ENCODE results near the gene PIAS4.
"Not testable (repeated sequence)": the region's sequence is repeated elsewhere in the genome, so short reads cannot be mapped to it uniquely, and the experiment has no call there.

PIAS4 gene

DNA sequence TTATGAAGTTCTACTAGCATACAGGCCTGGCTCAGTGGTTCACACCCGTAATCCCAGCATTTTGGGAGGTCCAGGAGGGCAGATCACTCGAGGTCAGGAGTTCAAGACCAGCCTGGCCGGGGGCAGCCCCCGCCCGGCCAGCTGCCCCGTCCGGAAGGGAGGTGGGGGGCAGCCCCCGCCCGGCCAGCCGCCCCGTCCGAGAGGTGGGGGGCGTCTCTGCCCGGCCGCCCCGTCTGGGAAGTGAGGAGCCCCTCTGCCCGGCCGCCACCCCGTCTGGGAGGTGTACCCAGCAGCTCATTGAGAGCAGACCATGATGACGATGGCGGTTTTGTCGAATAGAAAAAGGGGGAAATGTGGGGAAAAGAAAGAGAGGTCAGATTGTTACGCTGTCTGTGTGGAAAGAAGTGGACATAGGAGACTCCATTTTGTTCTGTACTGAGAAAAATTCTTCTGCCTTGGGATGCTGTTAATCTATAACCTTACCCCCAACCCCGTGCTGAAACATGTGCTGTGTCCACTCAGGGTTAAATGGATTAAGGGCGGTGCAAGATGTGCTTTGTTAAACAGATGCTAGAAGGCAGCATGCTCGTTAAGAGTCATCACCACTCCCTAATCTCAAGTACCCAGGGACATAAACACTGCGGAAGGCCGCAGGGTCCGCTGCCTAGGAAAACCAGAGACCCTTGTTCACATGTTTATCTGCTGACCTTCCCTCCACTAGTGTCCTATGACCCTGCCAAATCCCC, 8.7 kb upstream of the PIAS4 start:
- DNase-seq, result not testable (repeated sequence)

- DNase-seq, result not testable (repeated sequence)
These were observed 6.7 kb upstream of the PIAS4 start for GRCh38 chr19:4000798-4001197.

- not testable (repeated sequence) for DNase-seq
These were observed 2.1 kb upstream of the PIAS4 start for GRCh38 chr19:4005436-4005835.

- DNase-seq, result peak in 1 of 5 experiments; percentile 19
These were observed 452 bp downstream of the PIAS4 start for GRCh38 chr19:4007836-4008539.

DNA sequence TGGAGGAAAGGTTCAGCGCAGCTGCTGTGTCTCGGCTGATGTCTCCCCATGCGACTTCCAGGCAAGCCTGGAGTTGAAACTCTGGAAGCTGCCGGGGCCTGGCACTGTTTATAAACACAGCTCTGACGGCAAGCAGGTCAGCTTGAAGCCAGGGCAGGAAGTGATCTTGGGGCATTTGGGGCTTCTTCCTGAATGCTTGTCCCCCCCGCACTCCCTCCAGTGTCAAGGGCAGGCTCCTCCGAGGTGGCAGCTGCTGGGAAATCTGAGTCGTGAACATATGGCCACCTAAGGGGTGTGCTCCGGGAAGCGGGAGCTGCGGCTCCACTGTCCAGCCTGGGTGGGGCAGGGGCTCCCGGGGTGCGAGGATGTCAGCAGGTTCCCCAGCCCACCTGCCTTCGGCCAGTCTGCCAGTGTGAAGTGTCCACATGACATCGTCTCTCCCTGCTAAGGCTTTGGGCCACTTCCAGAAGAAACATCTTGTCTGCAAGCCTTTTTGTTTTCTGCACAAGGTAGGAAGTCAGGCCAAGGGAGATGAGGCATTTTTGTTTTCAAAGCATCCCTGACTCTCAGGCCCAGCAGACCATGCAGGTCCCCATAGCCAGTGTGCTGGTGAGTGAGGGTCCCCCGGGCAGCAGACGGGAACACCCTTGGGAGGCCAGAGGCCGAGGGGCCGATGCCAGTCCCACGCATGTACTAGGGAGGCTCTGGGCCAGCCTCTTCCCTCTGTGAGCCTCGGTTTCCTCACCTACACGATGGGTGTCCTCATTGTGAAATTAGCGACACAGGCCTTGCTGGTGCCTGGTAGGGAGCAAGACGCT, 2.7 kb downstream of the PIAS4 start:
- DNase-seq, result no peak

- no peak for DNase-seq
These were observed 3.2 kb downstream of the PIAS4 start for GRCh38 chr19:4010808-4011110.

GRCh38 chr19:4011430-4011829, 3.9 kb downstream of the PIAS4 start:
- DNase-seq, result not testable (repeated sequence)

GRCh38 chr19:4012092-4012974, 4.8 kb downstream of the PIAS4 start:
- no peak for DNase-seq

- DNase-seq, result no peak
These were observed 5.6 kb downstream of the PIAS4 start for GRCh38 chr19:4012975-4013634.

DNA sequence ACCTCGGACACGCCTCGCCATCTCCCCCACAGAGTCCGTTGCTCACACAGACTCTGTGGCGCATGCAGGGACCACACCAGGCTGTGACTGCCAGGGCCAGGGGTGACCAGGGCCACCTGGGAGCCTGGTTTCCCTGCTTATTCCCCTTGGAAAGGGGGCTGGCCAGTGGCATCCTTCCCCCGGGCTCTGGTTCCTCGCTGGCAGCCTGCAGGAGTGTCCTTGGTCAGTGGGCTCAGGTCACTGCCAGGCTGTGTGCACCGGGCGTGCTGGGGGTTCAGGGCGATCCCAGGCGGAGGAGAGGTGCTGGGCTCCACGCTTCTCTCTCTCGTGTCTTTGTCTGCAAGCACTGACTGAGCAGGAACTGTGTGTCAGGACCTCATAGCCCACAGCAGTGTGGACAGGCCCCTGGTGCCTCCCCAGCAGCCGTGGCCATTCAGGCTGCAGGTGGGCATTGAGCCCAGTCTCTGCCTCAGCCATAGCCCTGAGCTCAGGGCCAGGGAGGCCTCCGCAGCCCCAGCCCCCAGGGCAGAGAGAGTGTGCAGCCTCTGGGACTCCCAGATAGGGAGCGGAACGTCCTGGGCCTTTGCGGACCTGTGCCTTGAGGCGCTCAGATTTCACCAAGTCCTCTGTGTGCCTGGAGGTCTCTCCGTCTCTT, 6.5 kb downstream of the PIAS4 start:
- no peak for DNase-seq

- DNase-seq, result peak in 3 of 5 experiments; percentile 18 to 39 (median 25)
These were observed 7.3 kb downstream of the PIAS4 start for GRCh38 chr19:4014541-4015491.

DNA sequence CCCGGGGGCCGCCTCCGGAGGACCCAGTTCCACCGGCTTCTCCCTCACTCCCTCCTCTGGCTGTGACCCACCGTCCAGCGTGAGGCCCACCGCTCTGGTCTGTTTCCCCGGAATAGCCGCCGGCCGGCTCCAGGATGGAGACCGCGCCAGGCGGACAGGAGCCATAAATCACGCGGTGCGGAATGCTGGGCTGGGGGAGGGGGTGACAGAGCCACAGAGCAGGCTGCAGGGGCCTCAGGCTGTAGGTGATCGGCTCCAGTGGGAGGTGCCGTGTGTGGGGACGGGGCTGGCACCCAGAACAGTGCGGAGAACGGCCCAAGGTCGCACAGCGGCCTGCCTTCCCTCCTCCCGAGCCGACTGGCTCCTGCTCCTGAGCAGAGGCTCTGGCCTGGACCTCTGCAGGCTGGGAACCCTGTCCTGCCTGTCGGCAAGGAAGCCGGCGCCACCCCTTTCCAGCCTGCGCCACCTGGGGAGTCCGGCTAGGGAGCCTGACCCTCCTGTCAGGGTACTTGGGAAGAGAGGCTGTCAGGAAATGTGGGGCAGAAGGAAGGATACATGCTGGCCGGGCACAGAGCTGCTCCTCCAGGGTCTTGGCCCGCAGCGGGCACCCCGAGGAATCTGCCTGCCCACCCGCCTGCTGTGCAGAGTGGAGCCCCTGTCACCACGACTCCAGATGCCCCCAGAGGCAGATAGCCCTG, 8.3 kb downstream of the PIAS4 start:
- no peak for DNase-seq

- no peak for DNase-seq
These were observed 8.9 kb downstream of the PIAS4 start for GRCh38 chr19:4016486-4016885.

GRCh38 chr19:4016903-4017638, 9.5 kb downstream of the PIAS4 start:
- DNase-seq, result no peak

GRCh38 chr19:4018140-4018613, 10.6 kb downstream of the PIAS4 start:
- DNase-seq, result no peak

GRCh38 chr19:4018775-4019504, 11.4 kb downstream of the PIAS4 start:
- DNase-seq, result no peak

- DNase-seq, result no peak
These were observed 12.0 kb downstream of the PIAS4 start for GRCh38 chr19:4019578-4019977.

Data from T-helper 2 cell (primary cell).